H1 (cell line): ENCODE data around the gene TRIM61. TPM values are rescaled to one million over a fixed set of nuclear protein-coding genes. Genes with fewer than 3 reads are reported as not detected.

ENCODE experiments used
- CTCF ChIA-PET: fragments of 300-600 bp; sonication (Branson Sonifier 250); formaldehyde crosslinking; loops from one replicate; lab custom pipeline; 2021; ENCODE audit not compliant: partially characterized antibody; lab: Charles Lee
- POLR2A ChIA-PET: fragments of 300-600 bp; sonication (Branson Sonifier 250); formaldehyde crosslinking; loops from one replicate; lab custom pipeline; 2021; ENCODE audit warnings: inconsistent platforms; ENCODE audit not compliant: partially characterized antibody; lab: Charles Lee
- DNase-seq, 2 experiments: peaks; one replicate each; pipeline versions ENCODE4 v3.0.0 to v3.0.0-alpha.2; 2010 to 2022; ENCODE audit warnings: low spot score in 2 of 2, low read depth in 1 of 2, mixed read lengths in 1 of 2
- FAIRE-seq: peaks from 2 replicates; lab custom pipeline; 2011; peaks lifted over from hg19 to GRCh38; lab: Jason Lieb, UNC
- H2AFZ ChIP-seq: 2 replicates; pipeline ENCODE4 v1.8.1; 2012; ENCODE audit warnings: low read length, inconsistent platforms
- H2AK5ac ChIP-seq: 2 replicates; pipeline ENCODE4 v1.6.1; 2013; ENCODE audit warnings: low read depth, low read length
- H2BK120ac ChIP-seq: replicated peaks from 2 replicates; pipeline ENCODE3; 2013; ENCODE audit warnings: low read depth, low read length, inconsistent platforms
- H2BK12ac ChIP-seq: 2 replicates; pipeline ENCODE4 v1.6.1; 2013; ENCODE audit warnings: low read depth, low read length
- H2BK15ac ChIP-seq: 2 replicates; pipeline ENCODE4 v1.6.1; 2013; ENCODE audit warnings: low read length
- H2BK20ac ChIP-seq: 2 replicates; pipeline ENCODE4 v1.6.1; 2013; ENCODE audit warnings: low read length
- H2BK5ac ChIP-seq: 2 replicates; pipeline ENCODE4 v1.6.1; 2013; ENCODE audit warnings: low read depth, low read length
- H3K14ac ChIP-seq: 2 replicates; pipeline ENCODE4 v1.6.1; 2013; ENCODE audit warnings: inconsistent platforms; ENCODE audit not compliant: insufficient read length
- H3K18ac ChIP-seq: 2 replicates; pipeline ENCODE4 v1.6.1; 2013; ENCODE audit warnings: low read length; ENCODE audit errors: extremely low read depth
- H3K23ac ChIP-seq: 2 replicates; pipeline ENCODE4 v1.6.1; 2013; ENCODE audit warnings: inconsistent platforms; ENCODE audit not compliant: insufficient read length
- H3K23me2 ChIP-seq: 2 replicates; pipeline ENCODE4 v1.6.1; 2013; ENCODE audit warnings: low read depth, low read length
- H3K27ac ChIP-seq: 2 replicates; pipeline ENCODE4 v1.6.1; 2011; ENCODE audit warnings: low read depth, low read length, inconsistent platforms
- H3K27me3 ChIP-seq, 4 experiments: replicated peaks in 1 of 4; 1 replicate in 1 of 4; 2 replicates in 3 of 4; pipeline versions ENCODE4 v1.6.1 to v1.8.1; 2011 to 2013; ENCODE audit warnings: low read length in 3 of 4, mild to moderate bottlenecking in 3 of 4, inconsistent platforms in 2 of 4, mixed read lengths in 2 of 4, moderate library complexity in 1 of 4; ENCODE audit not compliant: control insufficient read depth in 3 of 4, insufficient read depth in 3 of 4; ENCODE audit errors: extremely low read depth in 1 of 4
- H3K36me3 ChIP-seq, 4 experiments: 2 replicates each; pipeline versions ENCODE4 v1.6.1 to v1.8.1; 2011 to 2013; ENCODE audit warnings: mild to moderate bottlenecking in 4 of 4, low read length in 3 of 4, moderate library complexity in 2 of 4, control low read depth in 1 of 4, inconsistent platforms in 1 of 4; ENCODE audit not compliant: insufficient read depth in 4 of 4, control insufficient read depth in 2 of 4
- H3K4ac ChIP-seq: replicated peaks from 2 replicates; pipeline ENCODE3; 2013; ENCODE audit warnings: low read length, low read depth, mixed read lengths, inconsistent platforms; ENCODE audit not compliant: insufficient read length
- H3K4me1 ChIP-seq, 4 experiments: replicated peaks in 1 of 4; 1 replicate in 1 of 4; 2 replicates in 3 of 4; pipeline versions ENCODE4 v1.6.1 to v1.8.1; 2011 to 2013; ENCODE audit warnings: low read length in 3 of 4, inconsistent platforms in 2 of 4, mixed read lengths in 1 of 4; ENCODE audit not compliant: insufficient read depth in 4 of 4, control insufficient read depth in 3 of 4
- H3K4me2 ChIP-seq, 2 experiments: 2 replicates each; pipeline versions ENCODE4 v1.6.1 to v1.8.1; 2011 to 2013; ENCODE audit warnings: low read depth in 2 of 2, low read length in 2 of 2, control low read depth in 1 of 2, inconsistent platforms in 1 of 2, mild to moderate bottlenecking in 1 of 2; ENCODE audit not compliant: insufficient read depth in 1 of 2
- H3K4me3 ChIP-seq, 4 experiments: fragments of 200-600, 300-600 bp in 1 of 4; sonication (generic), shearing (Covaris generic), sonication (Bioruptor Twin) in 1 of 4; 2 replicates each; pipeline versions ENCODE4 v1.5.1 to v1.8.1; 2011 to 2016; ENCODE audit warnings: low read length in 4 of 4, low read depth in 3 of 4, control low read depth in 2 of 4, inconsistent platforms in 2 of 4, mild to moderate bottlenecking in 2 of 4, mixed read lengths in 1 of 4, moderate library complexity in 1 of 4; ENCODE audit not compliant: insufficient read depth in 2 of 4; ENCODE audit errors: extremely low read depth in 1 of 4
- H3K56ac ChIP-seq: replicated peaks from 2 replicates; pipeline ENCODE3; 2013; ENCODE audit warnings: low read depth, mild to moderate bottlenecking, mixed read lengths, low read length, inconsistent platforms; ENCODE audit not compliant: insufficient read length
- H3K79me1 ChIP-seq: 2 replicates; pipeline ENCODE4 v1.6.1; 2013; ENCODE audit warnings: low read depth, low read length, control low read depth
- H3K79me2 ChIP-seq, 2 experiments: 2 replicates each; pipeline versions ENCODE4 v1.6.1 to v1.8.1; 2012 to 2013; ENCODE audit warnings: low read length in 2 of 2, mild to moderate bottlenecking in 2 of 2, inconsistent platforms in 1 of 2; ENCODE audit not compliant: insufficient read depth in 2 of 2, control insufficient read depth in 1 of 2
- H3K9ac ChIP-seq, 4 experiments: replicated peaks in 1 of 4; 1 replicate in 1 of 4; 2 replicates in 3 of 4; pipeline versions ENCODE4 v1.6.1 to v1.8.1; 2011 to 2013; ENCODE audit warnings: low read depth in 3 of 4, low read length in 3 of 4, control low read depth in 2 of 4, mild to moderate bottlenecking in 2 of 4, moderate library complexity in 2 of 4, inconsistent platforms in 1 of 4; ENCODE audit errors: extremely low read depth in 1 of 4
- H3K9me3 ChIP-seq, 2 experiments: 2 replicates each; pipeline versions ENCODE4 v1.6.1 to v1.8.1; 2012 to 2013; ENCODE audit warnings: mild to moderate bottlenecking in 2 of 2, moderate library complexity in 2 of 2, control low read depth in 1 of 2, inconsistent platforms in 1 of 2, low read depth in 1 of 2, low read length in 1 of 2, mixed read lengths in 1 of 2; ENCODE audit not compliant: insufficient read depth in 2 of 2
- H4K20me1 ChIP-seq, 2 experiments: replicated peaks in 1 of 2; 2 replicates each; pipeline versions ENCODE3 to v1.8.1; 2011 to 2013; ENCODE audit warnings: inconsistent platforms in 2 of 2, low read length in 2 of 2, mild to moderate bottlenecking in 1 of 2; ENCODE audit not compliant: insufficient read depth in 2 of 2, control insufficient read depth in 1 of 2
- H4K5ac ChIP-seq: 2 replicates; pipeline ENCODE4 v1.6.1; 2013; ENCODE audit warnings: low read length, low read depth, mixed read lengths, inconsistent platforms; ENCODE audit not compliant: insufficient read length
- H4K8ac ChIP-seq: 2 replicates; pipeline ENCODE4 v1.8.0; 2013; ENCODE audit warnings: mild to moderate bottlenecking, moderate library complexity, low read length, inconsistent platforms; ENCODE audit not compliant: insufficient read depth; ENCODE audit errors: extremely low read depth
- H4K91ac ChIP-seq: replicated peaks from 2 replicates; pipeline ENCODE3; 2013; ENCODE audit warnings: low read length, mixed read lengths, inconsistent platforms; ENCODE audit not compliant: insufficient read length
- CHD1 ChIP-seq: IDR thresholded peaks from 2 replicates; pipeline ENCODE4 v1.6.1; 2012; ENCODE audit warnings: low read depth, low read length, improper control_type of control experiment
- E2F6 ChIP-seq: IDR thresholded peaks from 2 replicates; pipeline ENCODE4 v1.6.1; 2012; ENCODE audit warnings: inconsistent platforms
- GTF2F1 ChIP-seq: IDR thresholded peaks from 2 replicates; pipeline ENCODE4 v1.6.1; 2012; ENCODE audit warnings: low read depth, low read length, improper control_type of control experiment, borderline replicate concordance
- SIX5 ChIP-seq: IDR thresholded peaks from 2 replicates; pipeline ENCODE4 v1.6.1; 2011; ENCODE audit warnings: mild to moderate bottlenecking, low read depth, low read length
- SRF ChIP-seq: IDR thresholded peaks from 2 replicates; pipeline ENCODE4 v1.6.1; 2011; ENCODE audit warnings: mild to moderate bottlenecking, low read depth, low read length, moderate library complexity
- ZNF274 ChIP-seq: IDR thresholded peaks from 2 replicates; pipeline ENCODE4 v1.7.0; 2012; ENCODE audit warnings: low read length, borderline replicate concordance; ENCODE audit errors: extremely low read depth
- WGBS, 2 experiments: shearing (Covaris generic) in 1 of 2; methylation state at CpG; one replicate each; pipeline versions ENCODE4 v1.1.6 to v1.1.7; 2013 to 2015; ENCODE audit warnings: low lambda C conversion rate in 2 of 2, mixed read lengths in 2 of 2, inconsistent platforms in 1 of 2, low coverage in 1 of 2, missing lambda C conversion rate in 1 of 2; ENCODE audit not compliant: insufficient replicate concordance in 2 of 2, insufficient coverage in 1 of 2, insufficient read length in 1 of 2; ENCODE audit errors: extremely low coverage in 1 of 2, missing lambda C conversion rate in 1 of 2; 5-methylcytosine and 5-hydroxymethylcytosine counted together
- long read RNA-seq, 2 experiments: library from RNA in 1 of 2; library from capped mRNA in 1 of 2; stranded (forward); transcript quantifications; one replicate each; pipeline ENCODE4 v2.0.0, GENCODE V29; 2021; ENCODE audit warnings: inconsistent platforms in 1 of 2
- polyA minus RNA-seq, 3 experiments: library from RNA; depleted of rRNA, polyadenylated mRNA; stranded (reverse); fragments of >200 nt; gene quantifications; 1 replicate in 2 of 3; 2 replicates in 1 of 3; pipeline ENCODE4 v1.2.3, GENCODE V29; 2011
- polyA plus RNA-seq, 7 experiments: library from polyadenylated mRNA; depleted of rRNA in 3 of 7; stranded (reverse) in 5 of 7; unstranded in 2 of 7; fragments of >200 nt in 5 of 7; fragments of 200-250 nt in 2 of 7; gene quantifications; 1 replicate in 5 of 7; 2 replicates in 1 of 7; 4 replicates in 1 of 7; pipeline versions ENCODE4 v1.2.1 to v1.2.3, GENCODE V29; 2011 to 2013; ENCODE audit warnings: missing spikeins in 2 of 7, mixed read lengths in 2 of 7
- total RNA-seq: library from RNA; stranded (reverse); fragmentation: NEBNext Ultra II Directional; extraction: Animal tissue kit (Norgen Biotek cat#: 25700); gene quantifications from 2 replicates; pipeline ENCODE4 v1.2.1, GENCODE V29; 2021
- TF ChIP-seq, protein P1 (sequence below): IDR thresholded peaks from 2 replicates; pipeline ENCODE4 v1.6.1; 2012; ENCODE audit warnings: inconsistent platforms

TRIM61 gene
- total RNA-seq (4.1 and 5.0 TPM in 2 replicates), polyA plus RNA-seq (2011; rRNA removed) (0.05 and 0.18 TPM in 2 replicates), polyA minus RNA-seq (2011; rRNA and poly(A)+ RNA removed) (0.93 and 1.2 TPM in 2 replicates)
- 0.18 TPM for polyA plus RNA-seq (2011; cell fraction: cytosol; rRNA removed)
- polyA plus RNA-seq (2011; cell fraction: nucleus; rRNA removed) = 0.07 TPM
- 0.23 to 0.46 TPM (median 0.41 TPM) in 4 replicates for polyA plus RNA-seq (2012, experiment 1 of 2)
- not detected for polyA plus RNA-seq (2012, experiment 2 of 2)
- polyA plus RNA-seq (2013, experiment 1 of 2) = 3.1 TPM
- polyA plus RNA-seq (2013, experiment 2 of 2) = 3.6 TPM
- not detected for polyA minus RNA-seq (2011; cell fraction: cytosol; rRNA and poly(A)+ RNA removed)
- 0.70 TPM for polyA minus RNA-seq (2011; cell fraction: nucleus; rRNA and poly(A)+ RNA removed)
- long read RNA-seq, experiment 1, partial matches to known transcripts = 3 of 3 reads
- long read RNA-seq, experiment 1, other reads (novel, unspliced or antisense) = 0 of 3 reads
- long read RNA-seq, experiment 2, partial matches to known transcripts = 9 of 12 reads
- long read RNA-seq, experiment 2, other reads (novel, unspliced or antisense) = 3 of 12 reads

GRCh38 chr4:164977243-164978164, at the start of gene TRIM61:
TSS of gene TRIM61 (minus strand) at chr4:164977657. CDS start at chr4:164970002, 7,655 bp downstream.
- Histone ChIP-seq H2BK12ac (peak within 1 kb of the TSS; percentile 33; the same call in 1 of the 2 replicates), H2BK5ac (peak within 1 kb of the TSS; percentile 52; the same call in 1 of the 2 replicates), H3K4me3 (peak within 1 kb of the TSS in 2 of 4 experiments; percentile 28 to 72; a peak in 3 of 8 replicates), H3K27me3 (no peaks in the 10 kb centered on the region), H4K5ac (peak within 1 kb of the TSS; percentile 75), H3K23ac (no peak within 1 kb of the TSS), H3K23me2 (peaks cover 8% of the 10 kb centered on the region), H2BK20ac (no peak within 1 kb of the TSS), H3K4me2 (peak within 1 kb of the TSS in 1 of 2 experiments; percentile 79; a peak in 2 of 4 replicates), H2BK120ac (no peak within 1 kb of the TSS), H3K9me3 (no peaks in the 10 kb centered on the region), H3K27ac (no peak within 1 kb of the TSS), H3K79me1 (0 out of 2 replicates have a peak, but pooled peaks cover 2% of the 10 kb centered on the region), H3K4ac (peak within 1 kb of the TSS; percentile 80), H2AK5ac (0 out of 2 replicates have a peak within 1 kb of the TSS, but pooled peaks have one; percentile 65), H3K9ac (peak within 1 kb of the TSS in 1 of 4 experiments; percentile 54; a peak in 1 of 7 replicates), H3K14ac (no peak within 1 kb of the TSS), H3K56ac (peak within 1 kb of the TSS; percentile 49), H3K79me2 (no peaks in the 10 kb centered on the region), H2AFZ (no peak within 1 kb of the TSS), H4K8ac (peak within 1 kb of the TSS; percentile 93), H2BK15ac (0 out of 2 replicates have a peak within 1 kb of the TSS, but pooled peaks have one; percentile 18), H3K18ac (peak within 1 kb of the TSS; percentile 71; the same call in 1 of the 2 replicates), H3K36me3 (peaks cover 0 to 15% (median 0%) of the 10 kb centered on the region in 4 experiments; a peak in 1 of 8 replicates), H3K4me1 (no peaks in the 10 kb centered on the region), H4K20me1 (no peaks in the 10 kb centered on the region), H4K91ac (peak within 1 kb of the TSS; percentile 84)
- DNase-seq (peak in 1 of 2 experiments; percentile 83), FAIRE-seq (no peak)
- ChIA-PET CTCF (interaction anchor here (0.8 to 2.0 kb wide), 15 partner anchors 13 to 210 kb away, joined by 3 to 12 read pairs (median 5); no protein-coding TSS in a partner anchor), POLR2A (interaction anchor here (1.3 kb wide), 1 partner anchor 131 kb away, joined by 3 read pairs; no protein-coding TSS in a partner anchor)
- 89% methylated on average over 27 of the region's 27 CpGs; no CpG with 5 or more reads in 1 of the 2 experiments for WGBS, 2 experiments
- TF ChIP-seq, protein P1, sequence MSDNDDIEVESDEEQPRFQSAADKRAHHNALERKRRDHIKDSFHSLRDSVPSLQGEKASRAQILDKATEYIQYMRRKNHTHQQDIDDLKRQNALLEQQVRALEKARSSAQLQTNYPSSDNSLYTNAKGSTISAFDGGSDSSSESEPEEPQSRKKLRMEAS = peak; percentile 45
- TF ChIP-seq ZNF274 (no peak), CHD1 (no peak), SRF (no peak), SIX5 (no peak), GTF2F1 (no peak), E2F6 (peak; percentile 86)
